Measurements from ENCODE around the gene WDR26.

- TF ChIP-seq, protein P1, sequence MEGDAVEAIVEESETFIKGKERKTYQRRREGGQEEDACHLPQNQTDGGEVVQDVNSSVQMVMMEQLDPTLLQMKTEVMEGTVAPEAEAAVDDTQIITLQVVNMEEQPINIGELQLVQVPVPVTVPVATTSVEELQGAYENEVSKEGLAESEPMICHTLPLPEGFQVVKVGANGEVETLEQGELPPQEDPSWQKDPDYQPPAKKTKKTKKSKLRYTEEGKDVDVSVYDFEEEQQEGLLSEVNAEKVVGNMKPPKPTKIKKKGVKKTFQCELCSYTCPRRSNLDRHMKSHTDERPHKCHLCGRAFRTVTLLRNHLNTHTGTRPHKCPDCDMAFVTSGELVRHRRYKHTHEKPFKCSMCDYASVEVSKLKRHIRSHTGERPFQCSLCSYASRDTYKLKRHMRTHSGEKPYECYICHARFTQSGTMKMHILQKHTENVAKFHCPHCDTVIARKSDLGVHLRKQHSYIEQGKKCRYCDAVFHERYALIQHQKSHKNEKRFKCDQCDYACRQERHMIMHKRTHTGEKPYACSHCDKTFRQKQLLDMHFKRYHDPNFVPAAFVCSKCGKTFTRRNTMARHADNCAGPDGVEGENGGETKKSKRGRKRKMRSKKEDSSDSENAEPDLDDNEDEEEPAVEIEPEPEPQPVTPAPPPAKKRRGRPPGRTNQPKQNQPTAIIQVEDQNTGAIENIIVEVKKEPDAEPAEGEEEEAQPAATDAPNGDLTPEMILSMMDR (IDR thresholded peaks at IDR 0.05): no peak
- no peak for TF ChIP-seq ZFX (IDR thresholded peaks at IDR 0.05; ENCODE audit: borderline replicate concordance)
Observed at GRCh38 chr1:224377676-224378006, 57.0 kb downstream of the WDR26 start.

Measured in 22Rv1 (cell line).